HepG2 (cell line): Measurements from ENCODE around the gene OTOP2. TPM values are rescaled to one million over a fixed set of nuclear protein-coding genes. Genes with fewer than 3 reads are reported as not detected.

Experiments used
- ATAC-seq: fragments of 200-7000 bp; cut with Tn5 transposase; 3 replicates; pipeline ENCODE4 v1.9.1; 2020; ENCODE audit warnings: mild to moderate bottlenecking, moderate library complexity
- BruUV-seq: library from RNA; stranded (reverse); fragments of 400-500 nt; replicated peaks from 2 replicates; lab custom pipeline; 2021; lab: Mats Ljungman, UMichigan
- CTCF ChIA-PET: fragments of 300-600 bp; formaldehyde crosslinking; extraction: SDS; loops from one replicate; lab custom pipeline; 2021; ENCODE audit warnings: low total read pairs, inconsistent platforms, low intra/inter-chr PET ratio; lab: Yijun Ruan, JAX
- POLR2A ChIA-PET: fragments of 350-600 bp; sonication (Branson Sonifier 250); formaldehyde crosslinking; loops from one replicate; lab custom pipeline; 2020; ENCODE audit warnings: antibody characterized with exemption, inconsistent platforms; lab: Yijun Ruan, JAX
- DNase-seq: peaks from one replicate; pipeline ENCODE4 v3.0.0-alpha.2; 2015; ENCODE audit warnings: low spot score
- FAIRE-seq: peaks from 3 replicates; lab custom pipeline; 2011; peaks lifted over from hg19 to GRCh38; lab: Jason Lieb, UNC
- H2AFZ ChIP-seq: one replicate; pipeline ENCODE4 v1.6.1; 2011; ENCODE audit warnings: low read length, inconsistent platforms
- H3K27ac ChIP-seq: fragments of 300-600 bp; 3 replicates; pipeline ENCODE4 v1.8.0; 2011; ENCODE audit warnings: mixed run types, mild to moderate bottlenecking, mixed read lengths, low read length, inconsistent platforms; ENCODE audit not compliant: insufficient read depth; ENCODE audit errors: extremely low read length
- H3K27me3 ChIP-seq, 2 experiments: fragments of 200-600 bp in 1 of 2; 2 replicates in 1 of 2; 3 replicates in 1 of 2; pipeline versions ENCODE4 v1.6.0 to v1.8.0; 2011; ENCODE audit warnings: low read length in 2 of 2, mild to moderate bottlenecking in 2 of 2, moderate library complexity in 2 of 2, inconsistent platforms in 1 of 2; ENCODE audit not compliant: insufficient read depth in 2 of 2, control insufficient read depth in 1 of 2
- H3K36me3 ChIP-seq, 2 experiments: fragments of 200-600 bp in 1 of 2; replicated peaks in 1 of 2; 2 replicates in 1 of 2; 3 replicates in 1 of 2; pipeline versions ENCODE4 v1.5.1 to v1.8.0; 2011; ENCODE audit warnings: low read length in 2 of 2, inconsistent platforms in 1 of 2; ENCODE audit not compliant: insufficient read depth in 2 of 2, control insufficient read depth in 1 of 2
- H3K4me1 ChIP-seq: 2 replicates; pipeline ENCODE4 v1.5.1; 2012; ENCODE audit warnings: low read length, inconsistent platforms; ENCODE audit not compliant: insufficient read depth
- H3K4me2 ChIP-seq: 2 replicates; pipeline ENCODE4 v1.6.0; 2011; ENCODE audit warnings: low read depth, low read length, inconsistent platforms
- H3K4me3 ChIP-seq, 3 experiments: fragments of 200-600 bp in 1 of 3; sonication (generic), shearing (Covaris generic) in 1 of 3; replicated peaks in 1 of 3; 2 replicates each; pipeline ENCODE4 v1.5.1; 2011 to 2016; ENCODE audit warnings: low read length in 3 of 3, inconsistent platforms in 2 of 3, low read depth in 2 of 3, mild to moderate bottlenecking in 2 of 3, control low read depth in 1 of 3, mixed read lengths in 1 of 3; ENCODE audit not compliant: insufficient read depth in 1 of 3
- H3K79me2 ChIP-seq: one replicate; pipeline ENCODE4 v1.6.1; 2011; ENCODE audit warnings: low read length, inconsistent platforms; ENCODE audit not compliant: insufficient read depth
- H3K9ac ChIP-seq: 2 replicates; pipeline ENCODE4 v1.6.0; 2011; ENCODE audit warnings: mild to moderate bottlenecking, low read depth, low read length, inconsistent platforms; ENCODE audit not compliant: insufficient read depth
- H3K9me3 ChIP-seq: 2 replicates; pipeline ENCODE4 v1.5.1; 2012; ENCODE audit warnings: mild to moderate bottlenecking, low read length
- H4K20me1 ChIP-seq: 2 replicates; pipeline ENCODE4 v1.6.0; 2011; ENCODE audit warnings: inconsistent platforms, mild to moderate bottlenecking, low read length, moderate library complexity; ENCODE audit not compliant: insufficient read depth
- CTCF ChIP-seq: sonication (generic); formaldehyde crosslinking; IDR thresholded peaks from 2 replicates; pipeline ENCODE4 v1.5.0; 2020; ENCODE audit warnings: mild to moderate bottlenecking, missing genetic modification reagents, moderate library complexity
- HNRNPL ChIP-seq: fragments of 200-400 bp; formaldehyde crosslinking; IDR thresholded peaks from 2 replicates; pipeline ENCODE4 v1.6.1; 2017; ENCODE audit warnings: mild to moderate bottlenecking, low read depth, low read length
- PHF8 ChIP-seq: sonication (generic); formaldehyde crosslinking; IDR thresholded peaks from 2 replicates; pipeline ENCODE4 v1.5.0; 2020; ENCODE audit warnings: missing genetic modification reagents
- RAD21 ChIP-seq: fragments of 450-650 bp; formaldehyde crosslinking; IDR thresholded peaks from 2 replicates; pipeline ENCODE4 v1.5.0; 2020; ENCODE audit warnings: mild to moderate bottlenecking
- XRCC5 ChIP-seq: fragments of 200-400 bp; formaldehyde crosslinking; optimal IDR thresholded peaks from 2 replicates; pipeline ENCODE3; 2017; ENCODE audit warnings: mild to moderate bottlenecking, low read length
- ZFP41 ChIP-seq: sonication (generic); formaldehyde crosslinking; IDR thresholded peaks from 2 replicates; pipeline ENCODE4 v1.4.0; 2020; ENCODE audit warnings: mild to moderate bottlenecking, missing genetic modification reagents, borderline replicate concordance
- ZFP91 ChIP-seq: sonication (generic); formaldehyde crosslinking; IDR thresholded peaks from 2 replicates; pipeline ENCODE4 v1.9.0; 2022; ENCODE audit warnings: missing genetic modification reagents, mild to moderate bottlenecking, borderline replicate concordance
- ZNF343 ChIP-seq: sonication (generic); formaldehyde crosslinking; IDR thresholded peaks from 2 replicates; pipeline ENCODE4 v1.4.0; 2020; ENCODE audit warnings: mild to moderate bottlenecking, missing genetic modification reagents
- ZNF572 ChIP-seq: sonication (generic); formaldehyde crosslinking; IDR thresholded peaks from 2 replicates; pipeline ENCODE4 v1.5.1; 2020; ENCODE audit warnings: mild to moderate bottlenecking, missing genetic modification reagents
- ZNF687 ChIP-seq: sonication (generic); formaldehyde crosslinking; IDR thresholded peaks from 2 replicates; pipeline ENCODE4 v1.5.1; 2020; ENCODE audit warnings: mild to moderate bottlenecking, missing genetic modification reagents, moderate library complexity
- WGBS: methylation state at CpG from one replicate; pipeline ENCODE4 v1.1.6; 2017; ENCODE audit warnings: low lambda C conversion rate; 5-methylcytosine and 5-hydroxymethylcytosine counted together
- in situ Hi-C: cut with HindIII; loops from 2 replicates; pipeline ENCODE4 v1.10.0; 2017; ENCODE audit warnings: low pct_unique_long_range_greater_than_20kb; ENCODE audit not compliant: extremely low pct_ligation_motif_present
- intact Hi-C: fragments of 100-400 bp; cut with micrococcal nuclease; formaldehyde crosslinking; loops from one replicate; pipeline ENCODE4 v1.10.0; 2022; ENCODE audit not compliant: unreplicated experiment
- polyA plus RNA-seq, 8 experiments: library from polyadenylated mRNA; depleted of rRNA in 3 of 8; stranded (reverse) in 7 of 8; unstranded in 1 of 8; fragments of >200 nt; fragmentation: Illumina TruSeq in 4 of 8; extraction: Trizol in 4 of 8; gene quantifications; 2 replicates each; pipeline versions ENCODE4 v1.2.1 to v1.2.3, GENCODE V29; 2011 to 2016; ENCODE audit warnings: low read depth in 4 of 8, missing spikeins in 1 of 8, mixed read lengths in 1 of 8; ENCODE audit not compliant: insufficient read depth in 1 of 8
- total RNA-seq, 5 experiments: library from RNA; depleted of rRNA; stranded (reverse); fragments of >200 nt; fragmentation: Illumina TruSeq; extraction: Trizol; gene quantifications; 2 replicates each; pipeline ENCODE4 v1.2.3, GENCODE V29; 2016; ENCODE audit warnings: low read depth in 1 of 5

OTOP2 gene
- total and polyA plus RNA-seq, 2 of the 13 experiments (the other 11 are each of a cell fraction or from before 2014, with no cell fraction given), result not detected

- Histone ChIP-seq H3K4me1 (peaks cover 11% of the 10 kb centered on the region), H3K27me3 (no peaks in the 10 kb centered on the region; a peak in 2 of 5 replicates), H3K4me2 (no peak overlapping the region), H3K9me3 (no peaks in the 10 kb centered on the region), H3K79me2 (no peaks in the 10 kb centered on the region), H3K27ac (no peak overlapping the region), H3K36me3 (no peaks in the 10 kb centered on the region), H3K9ac (no peak overlapping the region), H3K4me3 (no peak overlapping the region; a peak in 1 of 6 replicates), H2AFZ (no peak overlapping the region), H4K20me1 (no peaks in the 10 kb centered on the region)
- no peak for DNase-seq
- no TSS peak for BruUV-seq
- intact Hi-C loops (loop anchor here (5.0 kb wide), 1 partner anchor 171 kb away; no protein-coding TSS in a partner anchor), in situ Hi-C loops (loop anchor here (5.0 to 10.0 kb wide), 2 partner anchors 44 to 451 kb away; no protein-coding TSS in a partner anchor)
- ATAC-seq, result peak; percentile 57
- ChIA-PET POLR2A (interaction anchor here (1.0 to 5.2 kb wide), 3 partner anchors 48 to 61 kb away, joined by 3 to 94 read pairs (median 3); partner anchors contain the start of gene MRPL58), CTCF (no interaction called here)
- WGBS, result 30% methylated on average over 6 of the region's 12 CpGs
- peak; percentile 54 for TF ChIP-seq XRCC5
- TF ChIP-seq ZFP91, result no peak
- peak; percentile 20; the same call in 1 of the 2 replicates for TF ChIP-seq RAD21 (CRISPR knock-in tag)
- no peak for TF ChIP-seq ZFP41 (CRISPR knock-in tag)
- TF ChIP-seq CTCF (CRISPR knock-in tag), result peak; percentile 46
- peak; percentile 64; the same call in 1 of the 2 replicates for TF ChIP-seq HNRNPL
- no peak for TF ChIP-seq ZNF343 (CRISPR knock-in tag)
- no peak for TF ChIP-seq PHF8
- TF ChIP-seq ZNF687 (CRISPR knock-in tag), result peak; percentile 43
- no peak for TF ChIP-seq ZNF572
- no peak for FAIRE-seq
Observed at GRCh38 chr17:74963656-74964055, 39.6 kb downstream of the OTOP2 start.
